A549 treated with RU486 at 1 μM for 4 hours (cell line): ENCODE data around the gene PRAMEF12. TPM values are rescaled to one million over a fixed set of nuclear protein-coding genes. Genes with fewer than 3 reads are reported as not detected.

Experiments
- total RNA-seq: library from RNA; stranded (reverse); fragments of 200-300 nt; extraction: Qiagen RNA extraction; gene quantifications from 5 replicates; pipeline ENCODE4 v1.2.3, GENCODE V29; 2022; ENCODE audit warnings: low read depth

Gene PRAMEF12
- total RNA-seq: not detected in 5 replicates

DNA sequence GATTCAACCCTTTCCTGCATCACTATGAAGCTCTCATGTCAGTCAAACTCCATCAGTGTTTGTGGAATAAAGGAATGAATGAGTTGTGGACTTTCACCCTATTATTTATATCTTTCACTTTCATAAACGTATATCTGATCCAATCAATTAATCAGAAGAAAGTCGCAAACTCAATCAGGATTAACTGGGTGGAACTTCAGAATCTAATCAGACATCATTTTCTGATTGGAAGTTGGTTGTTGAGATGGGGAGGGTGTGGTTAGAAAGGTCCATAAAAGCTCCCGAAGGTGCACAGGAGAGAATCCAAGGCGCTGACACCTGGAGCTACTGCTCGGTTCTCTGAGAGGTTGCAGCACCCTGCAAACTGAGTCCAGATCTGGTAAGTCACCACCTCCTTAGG, at the start of gene PRAMEF12:
Gene PRAMEF12, plus strand, starts transcription at position 301 of the 400 bp plus-strand sequence. CDS start 1,130 bp downstream, outside the sequence.

DNA sequence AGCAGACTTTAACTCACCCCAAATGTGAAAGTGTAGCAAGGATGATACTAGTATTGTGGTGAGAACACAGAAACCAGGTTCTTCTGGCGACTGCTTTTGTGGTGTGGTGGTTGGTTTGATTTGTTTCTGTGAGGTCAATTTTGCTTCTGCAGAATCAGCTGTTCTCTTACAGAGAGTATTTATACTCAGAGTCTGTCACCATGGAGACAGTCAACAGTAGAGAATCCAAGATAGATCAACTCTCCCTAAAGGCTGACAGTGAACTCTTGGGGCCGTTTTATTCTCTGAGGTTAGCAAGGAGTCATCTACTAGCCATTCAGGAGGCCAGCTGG, 27.6 kb upstream of the PRAMEF12 start, which contains the start of gene CFAP107:
Gene CFAP107, plus strand, starts transcription at position 209 of the 332 bp plus-strand sequence. CDS start 231 bp downstream, outside the sequence.

DNA sequence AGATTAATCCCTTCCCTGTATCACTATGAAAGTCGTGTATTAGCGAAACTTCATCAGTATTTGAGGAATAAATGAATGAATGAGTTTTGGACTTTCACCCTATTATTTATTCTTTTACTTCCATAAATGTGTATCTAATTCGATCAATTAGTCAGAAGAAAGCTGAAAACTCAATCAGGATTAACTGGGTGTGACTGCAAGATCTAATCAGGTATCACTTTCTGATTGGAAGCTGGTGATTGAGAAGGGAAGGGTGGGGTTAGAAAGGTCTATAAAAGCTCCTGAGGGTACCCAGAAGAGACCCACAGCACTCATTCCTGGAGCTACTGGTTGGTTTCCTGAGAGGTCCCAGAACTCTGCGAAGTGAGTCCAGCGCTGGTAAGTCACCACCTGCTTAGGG, 17.6 kb downstream of the PRAMEF12 start, which contains the start of gene PRAMEF1:
Gene PRAMEF1, plus strand, starts transcription at position 301 of the 400 bp plus-strand sequence. CDS start 1,831 bp downstream, outside the sequence.

Other genes with a start within 250 kb of the PRAMEF12 start
- 43.6 to 58.9 TPM (median 53.9 TPM) in 5 replicates for gene DHRS3, start 155.5 kb upstream of the PRAMEF12 start, total RNA-seq
- gene AADACL4, start 129.7 kb upstream of the PRAMEF12 start, total RNA-seq: not detected in 5 replicates
- not detected in 5 replicates for gene AADACL3, start 57.6 kb upstream of the PRAMEF12 start, total RNA-seq
- not detected in 5 replicates for gene CFAP107, start 27.5 kb upstream of the PRAMEF12 start, total RNA-seq
- not detected in 5 replicates for gene PRAMEF1, start 17.7 kb downstream of the PRAMEF12 start, total RNA-seq
- not detected in 5 replicates for gene PRAMEF11, start 57.7 kb downstream of the PRAMEF12 start, total RNA-seq
- gene HNRNPCL1, start 75.0 kb downstream of the PRAMEF12 start, total RNA-seq: not detected in 5 replicates
- gene PRAMEF2, start 83.3 kb downstream of the PRAMEF12 start, total RNA-seq: not detected in 5 replicates
- not detected in 5 replicates for gene PRAMEF4, start 112.5 kb downstream of the PRAMEF12 start, total RNA-seq
- not detected in 5 replicates for gene PRAMEF10, start 124.5 kb downstream of the PRAMEF12 start, total RNA-seq
- gene PRAMEF7, start 142.9 kb downstream of the PRAMEF12 start, total RNA-seq: not detected in 5 replicates
- gene PRAMEF6, start 173.8 kb downstream of the PRAMEF12 start, total RNA-seq: not detected in 5 replicates